ENCODE data around the gene CRKL. TPM values are rescaled to one million over a fixed set of nuclear protein-coding genes. Genes with fewer than 3 reads are reported as not detected.
A peak's percentile ranks its signal among the peaks of the same experiment; 100 is the strongest.

Gene CRKL
- total and polyA plus RNA-seq, 2 experiments from 2014 or later, result 42.4 to 80.9 TPM

GRCh38 chr22:20988573-20989322 lies 71.5 kb downstream of the CRKL start:
- no peaks in the 10 kb centered on the region for H3K27me3 ChIP-seq
- H3K9me3 ChIP-seq (ENCODE audit: low read depth), result no peaks in the 10 kb centered on the region
- no peak overlapping the region for H3K27ac ChIP-seq
- peaks cover 14% of the 10 kb centered on the region for H3K36me3 ChIP-seq
- no peak overlapping the region for H3K4me3 ChIP-seq
- TF ChIP-seq, protein P1, sequence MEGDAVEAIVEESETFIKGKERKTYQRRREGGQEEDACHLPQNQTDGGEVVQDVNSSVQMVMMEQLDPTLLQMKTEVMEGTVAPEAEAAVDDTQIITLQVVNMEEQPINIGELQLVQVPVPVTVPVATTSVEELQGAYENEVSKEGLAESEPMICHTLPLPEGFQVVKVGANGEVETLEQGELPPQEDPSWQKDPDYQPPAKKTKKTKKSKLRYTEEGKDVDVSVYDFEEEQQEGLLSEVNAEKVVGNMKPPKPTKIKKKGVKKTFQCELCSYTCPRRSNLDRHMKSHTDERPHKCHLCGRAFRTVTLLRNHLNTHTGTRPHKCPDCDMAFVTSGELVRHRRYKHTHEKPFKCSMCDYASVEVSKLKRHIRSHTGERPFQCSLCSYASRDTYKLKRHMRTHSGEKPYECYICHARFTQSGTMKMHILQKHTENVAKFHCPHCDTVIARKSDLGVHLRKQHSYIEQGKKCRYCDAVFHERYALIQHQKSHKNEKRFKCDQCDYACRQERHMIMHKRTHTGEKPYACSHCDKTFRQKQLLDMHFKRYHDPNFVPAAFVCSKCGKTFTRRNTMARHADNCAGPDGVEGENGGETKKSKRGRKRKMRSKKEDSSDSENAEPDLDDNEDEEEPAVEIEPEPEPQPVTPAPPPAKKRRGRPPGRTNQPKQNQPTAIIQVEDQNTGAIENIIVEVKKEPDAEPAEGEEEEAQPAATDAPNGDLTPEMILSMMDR (IDR thresholded peaks at IDR 0.05; ENCODE audit: low read depth, low read length), result no peak
- no peaks in the 10 kb centered on the region for H3K4me1 ChIP-seq (ENCODE audit: low read depth)
- no peak for DNase-seq (ENCODE audit: low read depth in 1 of 2, low spot score in 1 of 2)

GRCh38 chr22:20989323-20990138 lies 72.3 kb downstream of the CRKL start:
- TF ChIP-seq, protein P1 (IDR thresholded peaks at IDR 0.05; ENCODE audit: low read depth, low read length), result no peak
- no peaks in the 10 kb centered on the region for H3K4me1 ChIP-seq (ENCODE audit: low read depth)
- H3K4me3 ChIP-seq, result no peak overlapping the region
- H3K9me3 ChIP-seq (ENCODE audit: low read depth), result no peaks in the 10 kb centered on the region
- no peaks in the 10 kb centered on the region for H3K27me3 ChIP-seq
- peak in 1 of 2 donors; percentile 28 for DNase-seq (ENCODE audit: low read depth in 1 of 2, low spot score in 1 of 2)
- peaks cover 14% of the 10 kb centered on the region for H3K36me3 ChIP-seq
- H3K27ac ChIP-seq, result no peak overlapping the region

DNA sequence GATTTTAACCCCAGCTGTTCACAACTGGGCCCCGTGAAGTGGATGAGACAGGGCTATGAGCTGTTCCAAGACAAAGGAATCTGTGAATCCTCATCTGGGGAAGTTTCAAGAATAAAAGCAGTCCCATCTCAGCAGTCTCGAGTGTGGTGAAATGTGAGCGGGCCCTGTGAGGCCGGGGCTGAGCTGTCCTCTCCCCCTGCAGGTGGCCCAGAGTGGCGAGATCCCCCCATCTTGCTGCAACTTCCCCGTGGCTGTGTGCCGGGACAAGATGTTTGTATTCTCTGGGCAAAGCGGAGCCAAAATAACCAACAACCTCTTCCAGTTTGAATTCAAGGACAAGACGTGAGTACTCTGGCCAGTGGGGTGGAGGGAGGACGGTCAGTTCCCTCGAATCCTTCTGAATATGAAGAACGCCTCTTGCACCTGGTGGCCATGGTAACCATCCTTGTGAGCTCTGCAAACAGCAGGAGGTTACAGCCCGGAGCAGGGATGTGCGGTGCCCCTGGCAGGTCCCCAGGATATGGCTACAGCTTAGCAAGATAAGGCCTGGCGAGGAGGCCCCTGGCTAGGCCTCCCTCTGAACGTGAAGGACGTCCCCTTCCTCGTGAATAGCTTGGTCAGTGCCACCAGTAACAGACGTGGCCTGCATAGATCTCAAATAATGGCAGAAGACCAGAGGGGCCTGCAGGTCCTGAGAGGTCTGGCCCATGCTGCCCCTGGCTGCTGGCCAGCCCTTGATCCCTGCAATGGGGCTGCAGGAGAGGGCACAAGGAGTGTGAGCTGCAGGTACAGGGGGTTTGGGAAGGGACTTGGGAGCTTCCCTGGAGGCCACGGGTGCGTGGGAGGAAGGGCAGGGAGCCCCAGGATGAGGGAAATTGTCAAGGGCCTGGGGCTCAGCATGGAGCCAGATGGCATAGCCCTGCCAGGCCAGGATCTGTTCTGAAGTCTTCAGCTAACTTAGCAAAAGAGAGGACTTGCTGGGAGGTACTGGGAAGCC lies 73.3 kb downstream of the CRKL start:
- Histone ChIP-seq H3K27ac (no peak overlapping the region), H3K36me3 (peaks cover 14% of the 10 kb centered on the region), H3K4me3 (no peak overlapping the region), H3K27me3 (no peaks in the 10 kb centered on the region), H3K4me1 (ENCODE audit: low read depth) (no peaks in the 10 kb centered on the region), H3K9me3 (ENCODE audit: low read depth) (no peaks in the 10 kb centered on the region)
- TF ChIP-seq, protein P1 (IDR thresholded peaks at IDR 0.05; ENCODE audit: low read depth, low read length), result no peak
- no peak for DNase-seq (ENCODE audit: low read depth in 1 of 2, low spot score in 1 of 2)

DNA sequence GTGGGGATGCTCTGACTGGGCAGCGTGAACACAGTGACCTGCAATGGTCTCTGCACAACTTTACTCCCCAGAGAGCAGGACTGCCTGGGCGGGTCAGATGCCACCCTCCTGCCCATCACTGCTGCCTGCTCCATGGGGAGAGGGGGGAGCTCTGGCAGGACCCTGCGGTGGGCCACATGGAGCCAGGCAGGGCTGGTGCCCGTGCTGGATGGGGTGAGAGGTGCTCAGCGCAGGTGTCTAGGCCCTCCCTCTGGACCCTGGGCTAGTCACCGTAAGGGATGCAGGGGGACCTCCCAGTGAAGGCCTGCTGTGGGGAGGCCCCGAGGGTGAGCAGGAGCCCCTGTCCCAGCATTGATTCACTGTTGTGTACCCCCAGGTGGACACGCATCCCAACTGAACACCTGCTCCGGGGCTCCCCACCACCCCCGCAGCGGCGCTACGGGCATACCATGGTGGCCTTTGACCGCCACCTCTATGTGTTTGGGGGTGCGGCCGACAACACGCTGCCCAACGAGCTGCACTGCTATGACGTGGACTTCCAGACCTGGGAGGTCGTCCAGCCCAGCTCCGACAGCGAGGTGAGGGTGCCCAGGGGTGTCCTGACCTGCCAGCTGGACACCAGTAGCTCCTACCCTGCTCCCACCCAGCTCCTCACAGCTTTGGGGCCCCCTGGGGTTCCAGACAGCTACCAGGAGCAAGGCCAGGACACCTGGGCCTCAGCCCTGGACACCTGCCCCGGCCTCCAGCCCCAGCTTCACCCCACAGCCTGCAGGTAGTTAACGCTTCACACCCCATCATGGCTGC lies 74.2 kb downstream of the CRKL start:
- no peak overlapping the region for H3K27ac ChIP-seq

More for the DNA sequence above, 74.2 kb downstream of the CRKL start:
- H3K4me1 ChIP-seq (ENCODE audit: low read depth), result no peaks in the 10 kb centered on the region
- peaks cover 20% of the 10 kb centered on the region for H3K36me3 ChIP-seq
- DNase-seq (ENCODE audit: low read depth in 1 of 2, low spot score in 1 of 2), result no peak
- no peaks in the 10 kb centered on the region for H3K9me3 ChIP-seq (ENCODE audit: low read depth)
- TF ChIP-seq, protein P1 (IDR thresholded peaks at IDR 0.05; ENCODE audit: low read depth, low read length), result no peak
- no peaks in the 10 kb centered on the region for H3K27me3 ChIP-seq
- H3K4me3 ChIP-seq, result no peak overlapping the region

Measured in cardiac muscle cell (in vitro differentiated cells and primary cell).